LNCaP clone FGC (cell line): ENCODE results near the gene SSTR1.

Source experiments
- DNase-seq: peaks from one replicate; pipeline ENCODE4 v3.0.0-alpha.2; 2011; ENCODE audit warnings: low read depth
- H3K4me3 ChIP-seq: 2 replicates; pipeline ENCODE4 v1.5.1; 2011; ENCODE audit warnings: mild to moderate bottlenecking, low read depth, low read length, control low read depth
- CTCF ChIP-seq: IDR thresholded peaks from 2 replicates; pipeline ENCODE4 v1.5.1; 2012; ENCODE audit warnings: mild to moderate bottlenecking; ENCODE audit not compliant: control insufficient read depth, insufficient read depth; ENCODE audit errors: extremely low read depth

SSTR1 gene

DNA sequence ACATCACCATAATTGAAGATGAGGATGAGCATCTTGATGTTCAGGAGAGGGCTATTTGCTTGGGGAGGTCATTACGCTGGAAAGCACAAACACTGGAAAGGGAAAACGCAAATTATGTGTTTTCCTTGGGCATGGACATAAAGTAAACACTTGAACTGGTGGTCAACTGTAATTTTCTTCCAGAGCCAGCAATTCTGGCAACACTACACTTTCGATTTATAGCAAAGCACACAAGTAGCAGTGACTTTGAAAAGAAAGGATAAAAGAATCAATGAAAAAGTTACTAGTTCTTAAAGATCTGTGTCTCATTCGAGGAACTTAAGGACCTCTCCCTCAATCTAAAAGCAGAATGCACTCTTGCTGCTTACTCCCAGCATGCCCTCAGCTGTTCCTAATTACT lies 46.0 kb downstream of the SSTR1 start:
- no peak for TF ChIP-seq CTCF
- H3K4me3 ChIP-seq: no peak overlapping the region
- no peak for DNase-seq

DNA sequence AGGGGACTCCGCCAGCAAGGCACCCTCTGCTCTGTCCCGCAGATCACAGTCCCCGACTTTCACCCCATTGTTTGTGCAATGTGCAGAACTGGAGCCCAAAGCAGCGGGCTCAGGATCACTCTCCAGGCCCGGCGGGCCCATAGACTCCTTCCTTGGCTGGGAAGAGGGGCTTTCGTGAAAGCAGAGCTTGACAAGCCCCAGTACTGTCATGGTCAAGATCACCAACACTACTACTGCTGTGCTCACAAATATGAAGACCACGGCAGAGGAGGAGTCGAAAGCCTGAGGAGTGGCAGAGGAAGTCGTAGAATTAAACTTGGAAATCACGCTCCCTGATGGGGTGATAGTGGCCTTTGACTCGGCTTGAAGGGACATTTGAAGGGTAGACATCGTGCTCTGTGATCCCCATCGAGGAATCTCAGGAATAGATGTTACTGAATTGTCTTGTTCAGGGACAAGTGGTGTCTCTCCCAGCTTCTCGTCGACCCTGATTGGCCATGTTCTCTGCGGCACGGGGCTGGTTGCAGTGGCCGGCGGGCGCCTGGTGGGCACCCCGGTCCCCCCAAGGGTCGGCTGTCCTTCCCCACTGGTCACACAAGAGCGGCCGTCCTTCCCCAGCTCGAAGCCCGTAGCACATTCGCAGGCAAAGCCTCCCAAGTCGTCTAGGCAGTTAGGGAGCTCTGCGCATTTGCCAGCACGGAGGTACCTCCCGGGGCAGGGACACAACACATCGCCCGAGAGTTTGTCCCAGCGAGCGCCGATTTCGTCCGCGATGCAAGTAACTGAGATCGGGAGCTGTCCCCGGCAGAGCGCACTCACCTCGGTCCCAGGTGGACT lies 47.1 kb downstream of the SSTR1 start:
- H3K4me3 ChIP-seq: no peak overlapping the region
- no peak for TF ChIP-seq CTCF
- no peak for DNase-seq

DNA sequence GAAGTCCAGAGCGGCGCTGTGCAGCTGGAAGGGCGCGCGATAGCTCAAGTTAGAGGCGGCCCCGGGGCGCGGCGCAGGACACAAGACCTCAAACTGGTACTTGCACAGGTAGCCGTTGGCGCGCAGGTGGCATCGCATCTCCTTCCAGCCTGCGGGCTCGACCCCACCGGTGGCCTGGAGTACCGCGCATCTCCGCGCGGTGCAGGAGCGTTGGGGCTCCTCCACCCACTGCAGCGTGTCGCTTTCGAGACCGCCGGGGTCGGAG lies 47.6 kb downstream of the SSTR1 start:
- no peak for TF ChIP-seq CTCF
- no peak overlapping the region for H3K4me3 ChIP-seq
- DNase-seq: no peak

GRCh38 chr14:38255673-38256532 lies 48.2 kb downstream of the SSTR1 start, which contains the start of gene CLEC14A:
CLEC14A (minus strand) TSS chr14:38256093; CDS start chr14:38256022, 71 bp downstream.
- no peak within 1 kb of the TSS for H3K4me3 ChIP-seq
- DNase-seq: no peak
- TF ChIP-seq CTCF: no peak

- no peak overlapping the region for H3K4me3 ChIP-seq
- no peak for TF ChIP-seq CTCF
Measured at GRCh38 chr14:38256533-38256840, 48.8 kb downstream of the SSTR1 start.

GRCh38 chr14:38257507-38257906 lies 49.8 kb downstream of the SSTR1 start:
- TF ChIP-seq CTCF: no peak
- H3K4me3 ChIP-seq: no peak overlapping the region
- no peak for DNase-seq

More at GRCh38 chr14:38256533-38256840, 48.8 kb downstream of the SSTR1 start:
- DNase-seq: no peak

DNA sequence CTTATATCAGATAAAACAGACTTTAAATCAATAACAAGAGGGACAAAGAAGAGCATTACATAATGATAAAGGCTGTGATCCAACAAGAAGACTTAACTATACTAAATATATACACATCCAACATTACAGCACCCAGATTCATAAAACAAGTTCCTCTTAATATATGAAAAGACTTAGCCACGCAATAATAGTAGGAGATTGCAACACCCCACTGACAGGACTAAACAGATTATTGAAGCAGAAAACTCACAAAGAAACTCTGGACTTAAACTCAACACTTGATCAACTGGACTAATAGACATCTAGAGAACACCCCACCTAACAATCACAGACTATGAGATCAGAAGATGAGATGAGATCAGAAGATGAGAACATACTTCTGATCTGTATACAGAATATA lies 53.9 kb downstream of the SSTR1 start:
- TF ChIP-seq CTCF: no peak
- H3K4me3 ChIP-seq: no peak overlapping the region
- no peak for DNase-seq
